B cell (primary cell): ENCODE measurements around the gene RREB1. TPM values are rescaled to one million over a fixed set of nuclear protein-coding genes. Genes with fewer than 3 reads are reported as not detected.

Source experiments
- ATAC-seq: fragments of 200-7000 bp; cut with Tn5 transposase; one replicate; pipeline ENCODE4 v1.10.0; 2021; ENCODE audit warnings: low read depth, mild to moderate bottlenecking, moderate number of reproducible peaks, moderate library complexity
- CTCF ChIA-PET: fragments of 350-600 bp; sonication (Branson Sonifier 250); formaldehyde crosslinking; loops from one replicate; lab custom pipeline; 2021; ENCODE audit warnings: antibody characterized with exemption, inconsistent platforms; lab: Charles Lee
- POLR2A ChIA-PET: fragments of 350-600 bp; sonication (Branson Sonifier 250); formaldehyde crosslinking; loops from one replicate; lab custom pipeline; 2021; ENCODE audit warnings: antibody characterized with exemption; lab: Charles Lee
- DNase-seq: peaks from one replicate; pipeline ENCODE4 v3.0.0; 2013
- H2AFZ ChIP-seq: 2 replicates; pipeline ENCODE4 v1.6.1; 2012; ENCODE audit warnings: mild to moderate bottlenecking, low read depth, low read length; ENCODE audit not compliant: insufficient read depth, poor library complexity, severe bottlenecking
- H3K27ac ChIP-seq, 2 donors: 1 replicate in 1 of 2; 2 replicates in 1 of 2; pipeline ENCODE4 v1.5.1; 2012 to 2013; ENCODE audit warnings: low read length in 2 of 2, mild to moderate bottlenecking in 2 of 2, moderate library complexity in 1 of 2
- H3K27me3 ChIP-seq, 4 experiments: fragments of 200-600 bp in 1 of 4; sonication (generic) in 1 of 4; replicated peaks in 1 of 4; 1 replicate in 2 of 4; 2 replicates in 2 of 4; pipeline versions ENCODE4 v1.6.1 to v1.7.0; 2013 to 2016; ENCODE audit warnings: low read length in 3 of 4, mild to moderate bottlenecking in 2 of 4, mixed read lengths in 1 of 4, moderate library complexity in 1 of 4; ENCODE audit not compliant: insufficient read depth in 4 of 4, control insufficient read depth in 3 of 4; ENCODE audit errors: control extremely low read depth in 1 of 4
- H3K36me3 ChIP-seq, 2 experiments: replicated peaks in 1 of 2; 1 replicate in 1 of 2; 2 replicates in 1 of 2; pipeline versions ENCODE4 v1.6.1 to v1.7.1; 2013; ENCODE audit warnings: low read length in 1 of 2; ENCODE audit not compliant: insufficient read depth in 2 of 2, control insufficient read depth in 1 of 2; ENCODE audit errors: control extremely low read depth in 1 of 2, extremely low read depth in 1 of 2
- H3K4me1 ChIP-seq, 2 donors: fragments of 200-600 bp in 1 of 2; sonication (generic) in 1 of 2; 1 replicate in 1 of 2; 2 replicates in 1 of 2; pipeline versions ENCODE4 v1.5.1 to v1.6.1; 2013 to 2017; ENCODE audit warnings: low read length in 2 of 2; ENCODE audit not compliant: control insufficient read depth in 2 of 2, insufficient read depth in 2 of 2
- H3K4me2 ChIP-seq: replicated peaks from 2 replicates; pipeline ENCODE3; 2012; ENCODE audit warnings: mild to moderate bottlenecking, low read depth, low read length; ENCODE audit not compliant: poor library complexity, severe bottlenecking
- H3K4me3 ChIP-seq, 5 experiments: fragments of 200-600 bp in 1 of 5; sonication (generic) in 1 of 5; 1 replicate in 3 of 5; 2 replicates in 2 of 5; pipeline versions ENCODE4 v1.5.1 to v1.7.0; 2011 to 2016; ENCODE audit warnings: low read length in 4 of 5, mild to moderate bottlenecking in 4 of 5, low read depth in 2 of 5, control low read depth in 1 of 5, moderate library complexity in 1 of 5; ENCODE audit not compliant: insufficient read depth in 1 of 5; ENCODE audit errors: control extremely low read depth in 1 of 5, extremely low read depth in 1 of 5
- H3K79me2 ChIP-seq: fragments of 200-600 bp; sonication (generic); one replicate; pipeline ENCODE4 v1.6.0; 2016; ENCODE audit warnings: low read length; ENCODE audit not compliant: control insufficient read depth, insufficient read depth
- H3K9ac ChIP-seq: fragments of 200-600 bp; sonication (generic); 2 replicates; pipeline ENCODE4 v1.6.1; 2017; ENCODE audit warnings: mild to moderate bottlenecking, low read length, moderate library complexity
- H3K9me3 ChIP-seq, 3 donors: one replicate each; pipeline versions ENCODE4 v1.6.1 to v1.7.1; 2013; ENCODE audit warnings: low read length in 2 of 3; ENCODE audit not compliant: control insufficient read depth in 2 of 3, insufficient read depth in 1 of 3; ENCODE audit errors: control extremely low read depth in 1 of 3
- H4K20me1 ChIP-seq: 2 replicates; pipeline ENCODE4 v1.6.0; 2012; ENCODE audit warnings: mild to moderate bottlenecking, low read length; ENCODE audit not compliant: insufficient read depth, control insufficient read depth, poor library complexity, severe bottlenecking
- H3K27ac Mint-ChIP-seq: one replicate; pipeline ENCODE4 v1.8.0; 2021; ENCODE audit warnings: mixed read lengths
- H3K27me3 Mint-ChIP-seq: one replicate; pipeline ENCODE4 v1.8.0; 2021; ENCODE audit warnings: mixed read lengths
- H3K4me1 Mint-ChIP-seq: one replicate; pipeline ENCODE4 v1.8.0; 2021; ENCODE audit warnings: mixed read lengths
- H3K4me3 Mint-ChIP-seq: one replicate; pipeline ENCODE4 v1.8.0; 2021; ENCODE audit warnings: mixed read lengths
- H3K9me3 Mint-ChIP-seq: one replicate; pipeline ENCODE4 v1.8.0; 2022; ENCODE audit warnings: mixed read lengths; ENCODE audit not compliant: insufficient read depth
- EZH2 ChIP-seq: IDR thresholded peaks from 2 replicates; pipeline ENCODE4 v1.6.1; 2012; ENCODE audit warnings: borderline replicate concordance, low read depth, mild to moderate bottlenecking, moderate library complexity, low read length; ENCODE audit not compliant: insufficient read depth, poor library complexity, severe bottlenecking
- WGBS: methylation state at CpG from one replicate; pipeline ENCODE4 v1.1.5; 2013; ENCODE audit warnings: missing lambda C conversion rate; ENCODE audit not compliant: insufficient coverage; 5-methylcytosine and 5-hydroxymethylcytosine counted together
- intact Hi-C: fragments of 100-400 bp; cut with micrococcal nuclease; formaldehyde crosslinking; loops from one replicate; pipeline ENCODE4 v1.10.0; 2022
- polyA plus RNA-seq: library from polyadenylated mRNA; depleted of rRNA; stranded (reverse); fragments of >200 nt; gene quantifications from 2 replicates; pipeline ENCODE4 v1.2.3, GENCODE V29; 2012
- total RNA-seq, 2 donors: library from RNA; stranded (reverse); fragments of 120-200 nt in 1 of 2; gene quantifications; 1 replicate in 1 of 2; 2 replicates in 1 of 2; pipeline versions ENCODE4 v1.2.3 to v1.2.4, GENCODE V29; 2013 to 2022
- TF ChIP-seq, protein P1 (sequence below): fragments of 200-600 bp; IDR thresholded peaks from one replicate; pipeline ENCODE4 v1.8.0; 2022; ENCODE audit warnings: antibody characterized with exemption, mild to moderate bottlenecking

Gene RREB1
- total and polyA plus RNA-seq, 2 donors (not counting 1 experiment from before 2014, with no cell fraction given) = 10.4 to 58.6 TPM

DNA sequence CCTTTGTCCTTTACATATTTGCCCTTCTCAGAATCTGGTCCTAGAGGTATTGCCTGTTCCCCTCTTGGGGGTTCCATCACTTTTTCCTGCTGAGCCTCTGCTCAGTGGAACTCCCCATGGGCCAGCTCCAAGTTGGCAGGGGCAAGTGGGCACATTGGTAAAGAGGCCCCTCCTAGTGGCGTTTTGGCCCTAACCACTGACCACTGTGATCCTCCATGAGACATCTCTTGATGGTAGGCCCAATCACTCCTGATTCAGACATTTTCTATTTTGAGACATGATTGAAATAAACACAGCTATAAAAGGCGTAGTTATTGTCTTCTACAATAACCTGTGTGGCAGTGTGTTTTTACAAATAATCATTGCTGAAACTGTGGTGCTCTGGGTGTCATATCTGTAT lies 83.0 kb downstream of the RREB1 start:
- H2AFZ ChIP-seq = no peak overlapping the region
- peaks cover 16% of the 10 kb centered on the region for H3K79me2 ChIP-seq
- peaks cover 34% of the 10 kb centered on the region for H4K20me1 ChIP-seq
- Mint-ChIP-seq H3K9me3 (no peaks in the 10 kb centered on the region), H3K27ac (no peak overlapping the region), H3K4me1 (peaks cover 15% of the 10 kb centered on the region), H3K27me3 (no peaks in the 10 kb centered on the region), H3K4me3 (no peak overlapping the region)
- ChIA-PET CTCF (no interaction called here), POLR2A (no interaction called here)
- H3K27me3 ChIP-seq = no peaks in the 10 kb centered on the region
- no peak overlapping the region for H3K9ac ChIP-seq
- H3K4me1 ChIP-seq = peaks cover 8 to 14% of the 10 kb centered on the region in 2 donors
- peaks cover 3 to 54% of the 10 kb centered on the region in 2 experiments for H3K36me3 ChIP-seq
- H3K9me3 ChIP-seq = no peaks in the 10 kb centered on the region
- DNase-seq (no peak), ATAC-seq (no peak)
- WGBS = 100% methylated on average over 1 of the region's 2 CpGs
- no peak overlapping the region for H3K4me2 ChIP-seq
- no peak overlapping the region for H3K4me3 ChIP-seq
- intact Hi-C loops = loop anchor here (5.0 kb wide), 1 partner anchor 33 kb away; no protein-coding TSS in a partner anchor
- TF ChIP-seq, protein P1, sequence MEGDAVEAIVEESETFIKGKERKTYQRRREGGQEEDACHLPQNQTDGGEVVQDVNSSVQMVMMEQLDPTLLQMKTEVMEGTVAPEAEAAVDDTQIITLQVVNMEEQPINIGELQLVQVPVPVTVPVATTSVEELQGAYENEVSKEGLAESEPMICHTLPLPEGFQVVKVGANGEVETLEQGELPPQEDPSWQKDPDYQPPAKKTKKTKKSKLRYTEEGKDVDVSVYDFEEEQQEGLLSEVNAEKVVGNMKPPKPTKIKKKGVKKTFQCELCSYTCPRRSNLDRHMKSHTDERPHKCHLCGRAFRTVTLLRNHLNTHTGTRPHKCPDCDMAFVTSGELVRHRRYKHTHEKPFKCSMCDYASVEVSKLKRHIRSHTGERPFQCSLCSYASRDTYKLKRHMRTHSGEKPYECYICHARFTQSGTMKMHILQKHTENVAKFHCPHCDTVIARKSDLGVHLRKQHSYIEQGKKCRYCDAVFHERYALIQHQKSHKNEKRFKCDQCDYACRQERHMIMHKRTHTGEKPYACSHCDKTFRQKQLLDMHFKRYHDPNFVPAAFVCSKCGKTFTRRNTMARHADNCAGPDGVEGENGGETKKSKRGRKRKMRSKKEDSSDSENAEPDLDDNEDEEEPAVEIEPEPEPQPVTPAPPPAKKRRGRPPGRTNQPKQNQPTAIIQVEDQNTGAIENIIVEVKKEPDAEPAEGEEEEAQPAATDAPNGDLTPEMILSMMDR = no peak
- TF ChIP-seq EZH2 = no peak
- no peak overlapping the region for H3K27ac ChIP-seq

DNA sequence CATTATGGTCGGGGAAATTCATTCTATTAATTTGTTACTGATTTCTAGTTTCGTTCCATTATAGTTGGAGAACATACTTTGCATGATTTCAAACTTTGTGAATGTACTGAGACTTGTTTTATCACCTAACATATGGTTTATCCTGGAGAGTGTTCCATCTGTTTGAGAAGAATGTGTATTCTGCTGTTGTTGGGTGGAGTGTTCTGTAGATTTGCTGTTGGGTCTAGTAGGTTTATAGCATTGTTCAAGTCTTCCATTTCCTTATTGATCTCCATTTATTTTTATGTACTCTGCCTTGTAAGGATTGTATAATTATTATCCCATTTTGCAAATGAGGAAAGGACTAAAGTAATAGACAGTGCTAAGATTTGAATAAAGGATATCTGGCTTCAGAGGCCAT lies 85.4 kb downstream of the RREB1 start:
- H3K9ac ChIP-seq = no peak overlapping the region
- Mint-ChIP-seq H3K4me1 (peaks cover 9% of the 10 kb centered on the region), H3K9me3 (no peaks in the 10 kb centered on the region), H3K27me3 (no peaks in the 10 kb centered on the region), H3K27ac (no peak overlapping the region), H3K4me3 (no peak overlapping the region)
- POLR2A ChIA-PET = no interaction called here
- CTCF ChIA-PET = no interaction called here
- no peak overlapping the region for H2AFZ ChIP-seq
- intact Hi-C loops = loop anchor here (5.0 kb wide), 1 partner anchor 36 kb away; no protein-coding TSS in a partner anchor
- DNase-seq (no peak), ATAC-seq (no peak)
- H3K36me3 ChIP-seq = peaks cover 3 to 41% of the 10 kb centered on the region in 2 experiments
- no peak overlapping the region for H3K4me2 ChIP-seq
- peaks cover 7% of the 10 kb centered on the region in 2 donors for H3K4me1 ChIP-seq
- TF ChIP-seq, protein P1 = no peak
- TF ChIP-seq EZH2 = no peak
- no peak overlapping the region for H3K4me3 ChIP-seq
- H4K20me1 ChIP-seq = peaks cover 23% of the 10 kb centered on the region
- no peak overlapping the region for H3K27ac ChIP-seq
- H3K79me2 ChIP-seq = peaks cover 19% of the 10 kb centered on the region
- no peaks in the 10 kb centered on the region for H3K27me3 ChIP-seq
- no CpG with 5 or more reads among the region's 2 CpGs for WGBS
- no peaks in the 10 kb centered on the region for H3K9me3 ChIP-seq
